T1000 (cell line): ENCODE results near the gene PLCL2.
"Not testable (repeated sequence)": the region's sequence is repeated elsewhere in the genome, so short reads cannot be mapped to it uniquely, and the experiment has no call there.

ENCODE experiments used
- DNase-seq: peaks from one replicate; lab custom pipeline; 2025; ENCODE audit warnings: mixed read lengths; lab: John Stamatoyannopoulos, UW

The PLCL2 gene

GRCh38 chr3:16961621-16962205, 77.0 kb downstream of the PLCL2 start:
- no peak for DNase-seq

- no peak for DNase-seq
Observed at GRCh38 chr3:16975083-16975482, 90.3 kb downstream of the PLCL2 start.

GRCh38 chr3:16978234-16978920, 93.6 kb downstream of the PLCL2 start:
- no peak for DNase-seq

GRCh38 chr3:16978921-16979271, 94.1 kb downstream of the PLCL2 start:
- no peak for DNase-seq

- DNase-seq: not testable (repeated sequence)
Observed at GRCh38 chr3:16979769-16980515, 95.2 kb downstream of the PLCL2 start.

- not testable (repeated sequence) for DNase-seq
Observed at GRCh38 chr3:16980526-16980925, 95.8 kb downstream of the PLCL2 start.

- DNase-seq: no peak
Observed at GRCh38 chr3:16982460-16982859, 97.7 kb downstream of the PLCL2 start.

- DNase-seq: no peak
Observed at GRCh38 chr3:16985608-16986007, 100.9 kb downstream of the PLCL2 start.

GRCh38 chr3:16987141-16987540, 102.4 kb downstream of the PLCL2 start:
- no peak for DNase-seq

GRCh38 chr3:16990163-16990562, 105.4 kb downstream of the PLCL2 start:
- DNase-seq: no peak

GRCh38 chr3:16992198-16992597, 107.4 kb downstream of the PLCL2 start:
- DNase-seq: no peak

GRCh38 chr3:16993227-16993626, 108.5 kb downstream of the PLCL2 start:
- no peak for DNase-seq

GRCh38 chr3:16994854-16995525, 110.2 kb downstream of the PLCL2 start:
- no peak for DNase-seq

GRCh38 chr3:16995601-16996000, 110.8 kb downstream of the PLCL2 start:
- DNase-seq: no peak

GRCh38 chr3:16998236-16998923, 113.6 kb downstream of the PLCL2 start:
- DNase-seq: no peak

GRCh38 chr3:16999161-16999560, 114.4 kb downstream of the PLCL2 start:
- no peak for DNase-seq

GRCh38 chr3:16999871-17000270, 115.1 kb downstream of the PLCL2 start:
- no peak for DNase-seq

- no peak for DNase-seq
Observed at GRCh38 chr3:17003457-17003856, 118.7 kb downstream of the PLCL2 start.

GRCh38 chr3:17006132-17006852, 121.5 kb downstream of the PLCL2 start:
- no peak for DNase-seq

GRCh38 chr3:17007284-17007683, 122.5 kb downstream of the PLCL2 start:
- no peak for DNase-seq

- no peak for DNase-seq
Observed at GRCh38 chr3:17009826-17010225, 125.1 kb downstream of the PLCL2 start.
